B cell (primary cell): ENCODE results near the gene EFNB2. TPM values are rescaled to one million over a fixed set of nuclear protein-coding genes. Genes with fewer than 3 reads are reported as not detected.

Experiments
- ATAC-seq: fragments of 200-7000 bp; cut with Tn5 transposase; one replicate; pipeline ENCODE4 v1.10.0; 2021; ENCODE audit warnings: low read depth, mild to moderate bottlenecking, moderate number of reproducible peaks, moderate library complexity
- CTCF ChIA-PET: fragments of 350-600 bp; sonication (Branson Sonifier 250); formaldehyde crosslinking; loops from one replicate; lab custom pipeline; 2021; ENCODE audit warnings: antibody characterized with exemption, inconsistent platforms; lab: Charles Lee
- POLR2A ChIA-PET: fragments of 350-600 bp; sonication (Branson Sonifier 250); formaldehyde crosslinking; loops from one replicate; lab custom pipeline; 2021; ENCODE audit warnings: antibody characterized with exemption; lab: Charles Lee
- DNase-seq: peaks from one replicate; pipeline ENCODE4 v3.0.0; 2013
- H2AFZ ChIP-seq: 2 replicates; pipeline ENCODE4 v1.6.1; 2012; ENCODE audit warnings: mild to moderate bottlenecking, low read depth, low read length; ENCODE audit not compliant: insufficient read depth, poor library complexity, severe bottlenecking
- H3K27ac ChIP-seq, 2 donors: 1 replicate in 1 of 2; 2 replicates in 1 of 2; pipeline ENCODE4 v1.5.1; 2012 to 2013; ENCODE audit warnings: low read length in 2 of 2, mild to moderate bottlenecking in 2 of 2, moderate library complexity in 1 of 2
- H3K27me3 ChIP-seq, 4 experiments: fragments of 200-600 bp in 1 of 4; sonication (generic) in 1 of 4; replicated peaks in 1 of 4; 1 replicate in 2 of 4; 2 replicates in 2 of 4; pipeline versions ENCODE4 v1.6.1 to v1.7.0; 2013 to 2016; ENCODE audit warnings: low read length in 3 of 4, mild to moderate bottlenecking in 2 of 4, mixed read lengths in 1 of 4, moderate library complexity in 1 of 4; ENCODE audit not compliant: insufficient read depth in 4 of 4, control insufficient read depth in 3 of 4; ENCODE audit errors: control extremely low read depth in 1 of 4
- H3K36me3 ChIP-seq, 2 experiments: replicated peaks in 1 of 2; 1 replicate in 1 of 2; 2 replicates in 1 of 2; pipeline versions ENCODE4 v1.6.1 to v1.7.1; 2013; ENCODE audit warnings: low read length in 1 of 2; ENCODE audit not compliant: insufficient read depth in 2 of 2, control insufficient read depth in 1 of 2; ENCODE audit errors: control extremely low read depth in 1 of 2, extremely low read depth in 1 of 2
- H3K4me1 ChIP-seq, 2 donors: fragments of 200-600 bp in 1 of 2; sonication (generic) in 1 of 2; 1 replicate in 1 of 2; 2 replicates in 1 of 2; pipeline versions ENCODE4 v1.5.1 to v1.6.1; 2013 to 2017; ENCODE audit warnings: low read length in 2 of 2; ENCODE audit not compliant: control insufficient read depth in 2 of 2, insufficient read depth in 2 of 2
- H3K4me2 ChIP-seq: replicated peaks from 2 replicates; pipeline ENCODE3; 2012; ENCODE audit warnings: mild to moderate bottlenecking, low read depth, low read length; ENCODE audit not compliant: poor library complexity, severe bottlenecking
- H3K4me3 ChIP-seq, 5 experiments: fragments of 200-600 bp in 1 of 5; sonication (generic) in 1 of 5; 1 replicate in 3 of 5; 2 replicates in 2 of 5; pipeline versions ENCODE4 v1.5.1 to v1.7.0; 2011 to 2016; ENCODE audit warnings: low read length in 4 of 5, mild to moderate bottlenecking in 4 of 5, low read depth in 2 of 5, control low read depth in 1 of 5, moderate library complexity in 1 of 5; ENCODE audit not compliant: insufficient read depth in 1 of 5; ENCODE audit errors: control extremely low read depth in 1 of 5, extremely low read depth in 1 of 5
- H3K79me2 ChIP-seq: fragments of 200-600 bp; sonication (generic); one replicate; pipeline ENCODE4 v1.6.0; 2016; ENCODE audit warnings: low read length; ENCODE audit not compliant: control insufficient read depth, insufficient read depth
- H3K9ac ChIP-seq: fragments of 200-600 bp; sonication (generic); 2 replicates; pipeline ENCODE4 v1.6.1; 2017; ENCODE audit warnings: mild to moderate bottlenecking, low read length, moderate library complexity
- H3K9me3 ChIP-seq, 3 donors: one replicate each; pipeline versions ENCODE4 v1.6.1 to v1.7.1; 2013; ENCODE audit warnings: low read length in 2 of 3; ENCODE audit not compliant: control insufficient read depth in 2 of 3, insufficient read depth in 1 of 3; ENCODE audit errors: control extremely low read depth in 1 of 3
- H4K20me1 ChIP-seq: 2 replicates; pipeline ENCODE4 v1.6.0; 2012; ENCODE audit warnings: mild to moderate bottlenecking, low read length; ENCODE audit not compliant: insufficient read depth, control insufficient read depth, poor library complexity, severe bottlenecking
- H3K27ac Mint-ChIP-seq: one replicate; pipeline ENCODE4 v1.8.0; 2021; ENCODE audit warnings: mixed read lengths
- H3K27me3 Mint-ChIP-seq: one replicate; pipeline ENCODE4 v1.8.0; 2021; ENCODE audit warnings: mixed read lengths
- H3K4me1 Mint-ChIP-seq: one replicate; pipeline ENCODE4 v1.8.0; 2021; ENCODE audit warnings: mixed read lengths
- H3K4me3 Mint-ChIP-seq: one replicate; pipeline ENCODE4 v1.8.0; 2021; ENCODE audit warnings: mixed read lengths
- H3K9me3 Mint-ChIP-seq: one replicate; pipeline ENCODE4 v1.8.0; 2022; ENCODE audit warnings: mixed read lengths; ENCODE audit not compliant: insufficient read depth
- CTCF ChIP-seq: fragments of 200-600 bp; IDR thresholded peaks from one replicate; pipeline ENCODE4 v1.8.0; 2022; ENCODE audit warnings: antibody characterized with exemption, mild to moderate bottlenecking
- EZH2 ChIP-seq: IDR thresholded peaks from 2 replicates; pipeline ENCODE4 v1.6.1; 2012; ENCODE audit warnings: borderline replicate concordance, low read depth, mild to moderate bottlenecking, moderate library complexity, low read length; ENCODE audit not compliant: insufficient read depth, poor library complexity, severe bottlenecking
- WGBS: methylation state at CpG from one replicate; pipeline ENCODE4 v1.1.5; 2013; ENCODE audit warnings: missing lambda C conversion rate; ENCODE audit not compliant: insufficient coverage; 5-methylcytosine and 5-hydroxymethylcytosine counted together
- intact Hi-C: fragments of 100-400 bp; cut with micrococcal nuclease; formaldehyde crosslinking; loops from one replicate; pipeline ENCODE4 v1.10.0; 2022
- polyA plus RNA-seq: library from polyadenylated mRNA; depleted of rRNA; stranded (reverse); fragments of >200 nt; gene quantifications from 2 replicates; pipeline ENCODE4 v1.2.3, GENCODE V29; 2012
- total RNA-seq, 2 donors: library from RNA; stranded (reverse); fragments of 120-200 nt in 1 of 2; gene quantifications; 1 replicate in 1 of 2; 2 replicates in 1 of 2; pipeline versions ENCODE4 v1.2.3 to v1.2.4, GENCODE V29; 2013 to 2022

EFNB2 gene
- total and polyA plus RNA-seq, 2 donors (not counting 1 experiment from before 2014, with no cell fraction given) = 0.04 to 1.2 TPM

GRCh38 chr13:106484084-106484483, 51.4 kb downstream of the EFNB2 start:
- CTCF ChIA-PET = no interaction called here
- Histone ChIP-seq H3K4me3 (no peak overlapping the region), H3K27ac (no peak overlapping the region), H3K79me2 (no peaks in the 10 kb centered on the region), H3K9ac (no peak overlapping the region), H3K9me3 (peaks cover 0 to 6% (median 0%) of the 10 kb centered on the region in 3 donors), H3K4me1 (no peaks in the 10 kb centered on the region), H3K4me2 (no peak overlapping the region), H3K27me3 (peaks cover 0 to 7% (median 4%) of the 10 kb centered on the region in 4 experiments), H2AFZ (no peak overlapping the region), H3K36me3 (no peaks in the 10 kb centered on the region), H4K20me1 (no peaks in the 10 kb centered on the region)
- intact Hi-C loops = no loop called here
- TF ChIP-seq CTCF (no peak), EZH2 (no peak)
- peaks cover 15% of the 10 kb centered on the region for H3K27me3 Mint-ChIP-seq
- H3K27ac Mint-ChIP-seq = no peak overlapping the region
- POLR2A ChIA-PET = no interaction called here
- H3K4me3 Mint-ChIP-seq = no peak overlapping the region
- peaks cover 10% of the 10 kb centered on the region for H3K4me1 Mint-ChIP-seq
- DNase-seq (no peak), ATAC-seq (no peak)
- H3K9me3 Mint-ChIP-seq = no peaks in the 10 kb centered on the region
- WGBS = 89% methylated on average over 9 of the region's 9 CpGs

- 92% methylated on average over 2 of the region's 4 CpGs for WGBS
Observed at GRCh38 chr13:106481919-106482318, 53.5 kb downstream of the EFNB2 start.

More at GRCh38 chr13:106481919-106482318, 53.5 kb downstream of the EFNB2 start:
- Histone ChIP-seq H3K4me3 (no peak overlapping the region), H2AFZ (no peak overlapping the region), H3K9me3 (peaks cover 0 to 6% (median 0%) of the 10 kb centered on the region in 3 donors), H3K27ac (no peak overlapping the region), H3K27me3 (peaks cover 0 to 5% (median 2%) of the 10 kb centered on the region in 4 experiments), H3K4me2 (no peak overlapping the region), H4K20me1 (no peaks in the 10 kb centered on the region), H3K79me2 (no peaks in the 10 kb centered on the region), H3K4me1 (no peaks in the 10 kb centered on the region), H3K9ac (no peak overlapping the region), H3K36me3 (no peaks in the 10 kb centered on the region)
- ATAC-seq (no peak), DNase-seq (no peak)
- intact Hi-C loops = no loop called here
- POLR2A ChIA-PET = no interaction called here
- CTCF ChIA-PET = interaction anchor here (2.1 kb wide), 1 partner anchor 54 kb away, joined by 7 read pairs; no protein-coding TSS in a partner anchor
- no peak for TF ChIP-seq CTCF
- no peak for TF ChIP-seq EZH2
- no peak overlapping the region for H3K27ac Mint-ChIP-seq
- peaks cover 10% of the 10 kb centered on the region for H3K4me1 Mint-ChIP-seq
- H3K27me3 Mint-ChIP-seq = peaks cover 11% of the 10 kb centered on the region
- no peaks in the 10 kb centered on the region for H3K9me3 Mint-ChIP-seq
- no peak overlapping the region for H3K4me3 Mint-ChIP-seq
